SK-MEL-5 (cell line): ENCODE results near the gene PARP8. TPM values are rescaled to one million over a fixed set of nuclear protein-coding genes. Genes with fewer than 3 reads are reported as not detected.
A peak's percentile ranks its signal among the peaks of the same experiment; 100 is the strongest.
"Not testable (repeated sequence)": the region's sequence is repeated elsewhere in the genome, so short reads cannot be mapped to it uniquely, and the experiment has no call there.

Source experiments
- DNase-seq: peaks from one replicate; pipeline ENCODE4 v3.0.0-alpha.2; 2016; ENCODE audit warnings: low read depth, low spot score
- in situ Hi-C: cut with HindIII; loops from 2 replicates; pipeline ENCODE4 v1.10.0; 2016; ENCODE audit warnings: low sequenced_read_pairs, high pct_unique_total_duplicates, low pct_unique_long_range_greater_than_20kb
- total RNA-seq: library from RNA; depleted of rRNA; stranded (reverse); fragments of >200 nt; shearing (Covaris generic); gene quantifications from 2 replicates; pipeline ENCODE4 v1.2.3, GENCODE V29; 2014

The PARP8 gene
- total RNA-seq, 1 experiment from 2014 or later = 41.7 TPM

GRCh38 chr5:50800410-50800809, 134.0 kb downstream of the PARP8 start:
- peak; percentile 12 for DNase-seq
- in situ Hi-C loops = no loop called here

- in situ Hi-C loops = no loop called here
- peak; percentile 98 for DNase-seq
Observed at GRCh38 chr5:50807661-50808060, 141.2 kb downstream of the PARP8 start.

DNA sequence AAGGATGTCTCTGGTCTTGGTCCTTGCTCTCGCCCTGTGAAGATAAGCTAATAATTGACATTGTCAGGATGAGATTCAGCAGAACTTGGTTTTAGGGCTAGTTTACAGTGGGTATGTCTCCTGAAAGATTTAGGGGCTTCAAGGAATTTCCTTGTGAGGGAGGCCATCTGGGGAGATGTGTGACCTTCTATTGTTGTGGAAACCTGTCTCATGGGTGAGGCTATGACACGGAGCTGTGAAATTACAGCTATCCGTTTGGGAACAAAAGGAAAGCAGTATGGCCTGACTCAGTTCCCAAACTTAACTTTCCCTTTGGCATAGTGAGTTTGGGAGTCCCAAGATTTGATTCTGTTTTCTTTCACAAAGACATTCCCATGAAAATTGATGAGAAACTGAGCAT, 142.0 kb downstream of the PARP8 start:
- peak; percentile 58 for DNase-seq
- in situ Hi-C loops = no loop called here

GRCh38 chr5:50811746-50812145, 145.3 kb downstream of the PARP8 start:
- DNase-seq, in situ Hi-C loops: not testable (repeated sequence)

DNA sequence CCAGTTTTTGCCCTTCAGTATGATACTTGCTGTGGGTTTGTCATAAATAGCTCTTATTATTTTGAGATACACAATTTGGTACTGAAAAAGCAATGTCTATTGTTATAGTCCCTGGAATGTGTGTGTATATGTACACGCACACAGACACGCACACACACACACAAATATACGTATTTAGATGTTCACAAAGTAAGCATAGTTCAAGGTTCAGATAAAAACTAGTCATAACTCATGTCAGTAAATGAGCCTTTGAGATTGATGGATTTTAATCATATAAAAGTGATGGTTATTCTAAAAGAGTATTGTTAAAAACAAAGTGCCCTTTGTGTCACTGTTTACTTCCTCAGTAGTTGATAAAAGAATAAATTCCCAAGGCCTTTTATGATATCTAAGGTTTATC, 147.3 kb downstream of the PARP8 start:
- peak; percentile 80 for DNase-seq
- in situ Hi-C loops = no loop called here

DNA sequence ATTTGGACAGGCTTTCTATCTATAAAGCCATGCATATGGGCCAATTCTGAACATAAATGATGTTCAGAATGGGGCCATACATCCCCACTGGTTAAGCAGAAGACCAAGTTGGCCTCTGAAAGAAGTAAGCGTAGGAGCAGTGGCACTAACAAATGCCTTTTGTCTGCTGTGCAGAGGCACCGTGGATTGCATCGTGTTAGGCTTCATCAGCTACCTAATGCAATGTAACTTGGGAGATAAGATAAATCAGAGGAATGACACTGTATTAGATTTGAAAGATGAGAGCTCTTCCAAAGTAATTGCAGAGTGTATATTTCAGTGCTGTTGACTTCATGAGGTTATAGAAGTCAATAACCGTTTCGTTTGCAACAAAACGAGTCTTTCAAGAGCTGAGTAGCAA, 148.1 kb downstream of the PARP8 start:
- in situ Hi-C loops = no loop called here
- peak; percentile 84 for DNase-seq

DNA sequence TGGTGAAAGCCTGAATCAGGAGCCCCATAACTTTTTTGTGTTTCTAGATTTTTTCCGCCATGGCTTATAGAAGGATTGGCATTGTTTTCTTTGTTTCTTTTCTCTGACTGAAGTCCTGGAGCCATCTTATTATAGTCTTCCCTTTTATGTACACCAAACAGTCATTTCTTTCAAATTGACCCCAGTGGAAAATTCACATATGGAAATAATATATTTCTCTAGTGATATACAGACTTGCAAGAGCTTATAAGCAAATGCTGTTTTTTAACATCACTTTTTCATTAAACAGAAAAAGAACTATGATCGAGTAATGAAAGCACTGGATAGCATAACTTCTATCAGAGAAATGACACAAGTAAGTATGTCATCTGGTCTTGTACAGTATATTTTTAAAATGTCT, 155.6 kb downstream of the PARP8 start:
- in situ Hi-C loops = no loop called here
- no peak for DNase-seq

DNA sequence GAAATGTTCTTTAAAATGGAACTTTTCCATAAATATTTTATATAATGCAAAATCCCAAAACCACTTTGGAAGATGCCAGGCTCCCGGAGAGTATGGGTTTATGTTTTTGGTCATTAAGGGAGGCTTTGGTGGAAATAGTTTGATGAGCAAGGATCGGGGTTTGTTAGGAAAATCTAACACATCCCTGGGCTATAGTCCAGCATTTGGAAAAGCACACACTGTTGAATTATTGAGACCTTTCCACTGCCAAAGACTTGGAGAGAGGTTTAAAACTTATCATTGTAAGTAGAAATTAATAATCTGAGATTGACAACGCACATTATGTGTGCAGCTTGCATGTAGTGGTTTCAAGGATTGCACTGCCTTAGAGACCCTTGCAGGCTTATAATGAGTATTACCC, 156.3 kb downstream of the PARP8 start:
- no peak for DNase-seq
- in situ Hi-C loops = no loop called here

- no peak for DNase-seq
- in situ Hi-C loops = no loop called here
Observed at GRCh38 chr5:50823568-50823967, 157.1 kb downstream of the PARP8 start.

GRCh38 chr5:50824109-50824508, 157.7 kb downstream of the PARP8 start:
- in situ Hi-C loops = no loop called here

DNA sequence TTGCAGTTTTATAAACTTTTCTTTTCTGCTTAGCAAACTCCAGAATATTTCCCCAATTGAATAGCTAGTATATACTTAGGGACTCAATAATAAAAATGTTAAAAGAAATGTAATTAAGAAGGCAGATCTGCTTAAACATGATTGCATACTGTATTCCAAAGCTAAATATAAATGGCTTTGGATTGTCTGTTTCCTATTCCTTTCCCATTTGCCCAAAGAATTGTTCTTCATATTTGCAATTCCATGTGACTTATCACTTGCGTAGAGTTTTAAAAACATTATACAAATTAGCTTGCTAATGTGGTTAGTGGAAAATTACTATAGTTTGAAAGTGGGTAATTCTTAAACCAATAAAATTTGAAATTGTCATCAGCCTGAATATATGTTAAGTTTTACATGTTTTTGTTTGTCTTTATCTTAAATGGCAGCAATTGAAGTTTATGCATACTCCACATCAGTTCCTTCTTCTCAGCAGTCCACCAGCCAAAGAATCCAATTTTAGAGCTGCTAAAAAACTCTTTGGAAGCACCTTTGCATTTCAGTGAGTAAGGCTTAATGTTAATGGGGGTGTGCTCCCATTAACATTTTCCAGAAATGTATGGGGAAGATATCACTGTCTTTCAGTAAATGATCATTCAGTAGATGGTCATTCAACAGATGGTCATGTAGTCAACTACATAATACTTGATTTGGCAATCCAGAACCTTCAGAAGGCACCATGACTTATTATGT, 161.2 kb downstream of the PARP8 start:
- in situ Hi-C loops = no loop called here
- no peak for DNase-seq

More at GRCh38 chr5:50824109-50824508, 157.7 kb downstream of the PARP8 start:
- no peak for DNase-seq

GRCh38 chr5:50829023-50829422, 162.6 kb downstream of the PARP8 start:
- in situ Hi-C loops = no loop called here
- DNase-seq = no peak

- DNase-seq = no peak
- in situ Hi-C loops = no loop called here
Observed at GRCh38 chr5:50832657-50833284, 166.3 kb downstream of the PARP8 start.

DNA sequence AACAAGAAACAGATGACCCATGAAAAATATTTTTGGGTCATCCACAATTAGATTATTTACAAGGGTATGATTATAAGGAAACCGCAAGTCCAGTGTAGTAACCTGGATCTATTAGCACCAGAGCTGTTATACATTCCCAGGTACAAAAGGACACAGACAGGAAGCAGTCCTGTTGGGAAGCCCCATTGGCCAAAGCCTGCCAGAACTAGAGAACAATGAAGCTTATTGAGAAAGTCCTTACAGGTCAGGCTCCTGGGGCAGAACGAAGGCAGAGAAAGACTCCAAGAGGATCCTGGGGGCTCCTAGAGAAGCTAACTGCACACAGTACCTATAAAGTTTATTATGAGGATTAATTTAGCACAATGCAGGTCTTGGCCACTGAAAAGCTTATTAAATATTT, 169.9 kb downstream of the PARP8 start:
- peak; percentile 32 for DNase-seq
- in situ Hi-C loops = no loop called here

DNA sequence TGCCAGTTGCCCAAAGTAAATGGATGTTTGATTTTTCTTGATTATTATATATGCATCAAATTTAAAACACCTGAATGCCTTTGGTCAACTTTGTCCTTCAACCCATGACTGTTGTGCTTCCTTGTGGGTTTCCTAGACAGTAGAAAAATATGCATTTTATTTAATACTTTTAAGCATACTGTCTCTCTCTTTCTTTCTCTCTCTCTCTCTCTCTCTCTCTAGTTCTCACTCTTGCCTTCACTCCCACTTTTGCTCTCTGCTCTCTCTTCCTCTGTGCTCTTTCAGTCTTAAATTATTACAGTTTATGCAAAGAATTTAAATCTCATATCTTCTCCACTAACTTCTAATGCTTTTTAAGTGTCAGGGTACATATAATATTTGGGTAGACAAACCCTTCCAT, 173.0 kb downstream of the PARP8 start:
- no peak for DNase-seq
- in situ Hi-C loops = no loop called here

DNA sequence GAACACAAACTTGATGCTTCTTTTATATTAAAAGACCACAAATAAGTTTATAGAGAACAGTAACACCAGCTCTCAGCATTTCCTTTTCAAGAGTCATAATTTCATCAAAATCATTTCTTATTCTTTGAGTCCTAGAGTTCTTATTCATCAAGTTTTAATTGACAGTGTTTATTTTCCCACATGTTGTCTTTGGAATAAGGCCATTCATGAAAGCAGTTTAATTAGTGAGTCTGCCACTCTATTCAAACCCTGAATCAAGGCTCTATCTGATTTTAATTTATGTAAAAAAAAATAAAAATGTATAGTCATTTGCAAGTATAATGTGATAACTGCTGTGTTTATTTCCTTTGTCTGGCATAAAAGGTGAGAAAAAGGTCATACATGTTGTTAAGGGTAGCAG, 176.7 kb downstream of the PARP8 start:
- in situ Hi-C loops = no loop called here

DNA sequence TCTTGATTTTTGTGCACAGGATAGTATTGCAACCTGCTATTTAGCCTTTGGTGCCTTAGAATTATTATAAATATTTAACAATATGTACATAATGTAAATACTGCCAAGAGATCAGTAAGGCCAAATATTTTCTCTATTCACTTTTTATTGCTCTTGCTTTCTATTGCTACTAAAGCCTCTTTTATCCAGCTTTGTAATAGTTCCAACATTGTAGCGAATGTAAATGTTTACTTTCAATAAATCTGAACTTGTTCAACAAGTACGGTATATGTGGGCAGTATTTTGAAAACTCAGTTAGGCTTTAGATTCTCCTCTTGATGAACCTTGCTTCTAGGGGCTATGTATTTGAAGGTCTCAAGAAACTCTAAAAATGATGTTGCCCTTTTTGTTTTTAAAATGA, 179.8 kb downstream of the PARP8 start:
- in situ Hi-C loops = no loop called here
- no peak for DNase-seq

More for the DNA sequence above, 176.7 kb downstream of the PARP8 start:
- DNase-seq = no peak

- no peak for DNase-seq
- in situ Hi-C loops = no loop called here
Observed at GRCh38 chr5:50849554-50849953, 183.1 kb downstream of the PARP8 start.

- no peak for DNase-seq
- in situ Hi-C loops = no loop called here
Observed at GRCh38 chr5:50853151-50853550, 186.7 kb downstream of the PARP8 start.
